NCI-H526 (cell line): ENCODE results near the gene ARHGAP10.
"Not testable (repeated sequence)": the region's sequence is repeated elsewhere in the genome, so short reads cannot be mapped to it uniquely, and the experiment has no call there.

Experiments
- DNase-seq, 2 experiments: peaks; one replicate each; lab custom pipeline; 2025; lab: John Stamatoyannopoulos, UW

Gene ARHGAP10

GRCh38 chr4:147985376-147985775 lies 253.5 kb downstream of the ARHGAP10 start:
- DNase-seq, result no peak

- DNase-seq, result no peak
These were observed 255.4 kb downstream of the ARHGAP10 start for GRCh38 chr4:147987252-147987651.

GRCh38 chr4:147991543-147992283 lies 259.8 kb downstream of the ARHGAP10 start:
- DNase-seq, result no peak

GRCh38 chr4:147994076-147994475 lies 262.2 kb downstream of the ARHGAP10 start:
- DNase-seq, result no peak

- DNase-seq, result no peak
These were observed 262.9 kb downstream of the ARHGAP10 start for GRCh38 chr4:147994491-147995385.

GRCh38 chr4:147996859-147997258 lies 265.0 kb downstream of the ARHGAP10 start:
- no peak for DNase-seq

GRCh38 chr4:148000038-148000437 lies 268.1 kb downstream of the ARHGAP10 start:
- DNase-seq, result not testable (repeated sequence)

GRCh38 chr4:148004228-148004857 lies 272.5 kb downstream of the ARHGAP10 start:
- no peak for DNase-seq

- DNase-seq, result peak in 1 of 2 experiments; percentile 10
These were observed 274.1 kb downstream of the ARHGAP10 start for GRCh38 chr4:148006001-148006400.

GRCh38 chr4:148007314-148007760 lies 275.4 kb downstream of the ARHGAP10 start:
- DNase-seq, result no peak

GRCh38 chr4:148007792-148008191 lies 275.9 kb downstream of the ARHGAP10 start:
- no peak for DNase-seq

- DNase-seq, result no peak
These were observed 283.2 kb downstream of the ARHGAP10 start for GRCh38 chr4:148015058-148015457.

- no peak for DNase-seq
These were observed 283.6 kb downstream of the ARHGAP10 start for GRCh38 chr4:148015468-148015867.

GRCh38 chr4:148016063-148016637 lies 284.3 kb downstream of the ARHGAP10 start:
- no peak for DNase-seq

- no peak for DNase-seq
These were observed 285.9 kb downstream of the ARHGAP10 start for GRCh38 chr4:148017801-148018200.

- DNase-seq, result peak in 1 of 2 experiments; percentile 5
These were observed 289.8 kb downstream of the ARHGAP10 start for GRCh38 chr4:148021686-148022085.

GRCh38 chr4:148022975-148023374 lies 291.1 kb downstream of the ARHGAP10 start:
- DNase-seq, result no peak

- no peak for DNase-seq
These were observed 291.8 kb downstream of the ARHGAP10 start for GRCh38 chr4:148023512-148024181.

- DNase-seq, result no peak
These were observed 294.1 kb downstream of the ARHGAP10 start for GRCh38 chr4:148025981-148026380.

- DNase-seq, result no peak
These were observed 295.3 kb downstream of the ARHGAP10 start for GRCh38 chr4:148027201-148027600.

GRCh38 chr4:148029781-148030180 lies 297.9 kb downstream of the ARHGAP10 start:
- no peak for DNase-seq
